Mesothelial cell of epicardium (in vitro differentiated cells): Measurements from ENCODE around the gene MDH1. TPM values are rescaled to one million over a fixed set of nuclear protein-coding genes. Genes with fewer than 3 reads are reported as not detected.

Experiments used
- DNase-seq, 2 experiments: peaks; one replicate each; pipeline ENCODE4 v3.0.0; 2021; ENCODE audit warnings: low spot score in 2 of 2; ENCODE audit not compliant: unreplicated experiment in 2 of 2
- H3K27ac Mint-ChIP-seq: 2 replicates; pipeline ENCODE4 v1.8.0; 2021; ENCODE audit warnings: mixed read lengths
- H3K27me3 Mint-ChIP-seq: 2 replicates; pipeline ENCODE4 v1.8.0; 2021; ENCODE audit warnings: low read depth, mixed read lengths
- H3K36me3 Mint-ChIP-seq: 2 replicates; pipeline ENCODE4 v1.8.0; 2021; ENCODE audit warnings: mixed read lengths
- H3K4me1 Mint-ChIP-seq: 2 replicates; pipeline ENCODE4 v1.8.0; 2021; ENCODE audit warnings: mixed read lengths
- H3K4me3 Mint-ChIP-seq: 2 replicates; pipeline ENCODE4 v1.8.0; 2021; ENCODE audit warnings: mild to moderate bottlenecking, moderate library complexity, mixed read lengths
- H3K9me3 Mint-ChIP-seq: 2 replicates; pipeline ENCODE4 v1.8.0; 2021; ENCODE audit warnings: mixed read lengths
- CTCF ChIP-seq: fragments of 200-600 bp; sonication (generic); IDR thresholded peaks from one replicate; pipeline ENCODE4 v1.5.0; 2021; ENCODE audit warnings: antibody characterized with exemption; ENCODE audit not compliant: unreplicated experiment
- total RNA-seq: library from RNA; stranded (reverse); gene quantifications from 3 replicates; pipeline ENCODE4 v1.2.1, GENCODE V29; 2021

Gene MDH1
- total RNA-seq, 1 donor from 2014 or later: 136 TPM

- DNase-seq: no peak
- H3K9me3 Mint-ChIP-seq: peaks cover 71% of the 10 kb centered on the region
- H3K4me1 Mint-ChIP-seq: no peaks in the 10 kb centered on the region
- H3K4me3 Mint-ChIP-seq: no peak overlapping the region
- no peaks in the 10 kb centered on the region for H3K27me3 Mint-ChIP-seq
- no peak for TF ChIP-seq CTCF
- no peak overlapping the region for H3K27ac Mint-ChIP-seq
- peaks cover 32% of the 10 kb centered on the region for H3K36me3 Mint-ChIP-seq
These were observed 42.7 kb downstream of the MDH1 start for GRCh38 chr2:63631501-63631900.

- no peak for TF ChIP-seq CTCF
- Mint-ChIP-seq H3K9me3 (peaks cover 72% of the 10 kb centered on the region), H3K4me3 (no peak overlapping the region), H3K27me3 (no peaks in the 10 kb centered on the region), H3K4me1 (no peaks in the 10 kb centered on the region), H3K36me3 (peaks cover 33% of the 10 kb centered on the region), H3K27ac (no peak overlapping the region)
- no peak for DNase-seq
These were observed 43.6 kb downstream of the MDH1 start for GRCh38 chr2:63632382-63632781.

- no peak for TF ChIP-seq CTCF
- no peak for DNase-seq
- Mint-ChIP-seq H3K4me3 (no peak overlapping the region), H3K27ac (no peak overlapping the region), H3K9me3 (peaks cover 61% of the 10 kb centered on the region), H3K27me3 (no peaks in the 10 kb centered on the region), H3K36me3 (peaks cover 23% of the 10 kb centered on the region), H3K4me1 (no peaks in the 10 kb centered on the region)
These were observed 50.6 kb downstream of the MDH1 start for GRCh38 chr2:63639344-63639743.

GRCh38 chr2:63642946-63643345, 54.2 kb downstream of the MDH1 start:
- Mint-ChIP-seq H3K27ac (no peak overlapping the region), H3K9me3 (peaks cover 55% of the 10 kb centered on the region), H3K36me3 (peaks cover 9% of the 10 kb centered on the region)

GRCh38 chr2:63643486-63643885, 54.7 kb downstream of the MDH1 start:
- Mint-ChIP-seq H3K4me3 (no peak overlapping the region), H3K4me1 (no peaks in the 10 kb centered on the region), H3K27ac (no peak overlapping the region), H3K27me3 (no peaks in the 10 kb centered on the region), H3K36me3 (peaks cover 9% of the 10 kb centered on the region), H3K9me3 (peaks cover 55% of the 10 kb centered on the region)
- no peak for TF ChIP-seq CTCF
- no peak for DNase-seq

More at GRCh38 chr2:63642946-63643345, 54.2 kb downstream of the MDH1 start:
- Mint-ChIP-seq H3K4me1 (no peaks in the 10 kb centered on the region), H3K27me3 (no peaks in the 10 kb centered on the region), H3K4me3 (no peak overlapping the region)
- DNase-seq: no peak
- TF ChIP-seq CTCF: no peak

GRCh38 chr2:63648632-63649031, 59.9 kb downstream of the MDH1 start:
- no peak overlapping the region for H3K27ac Mint-ChIP-seq
- DNase-seq: no peak
- no peaks in the 10 kb centered on the region for H3K36me3 Mint-ChIP-seq
- TF ChIP-seq CTCF: no peak
- peaks cover 30% of the 10 kb centered on the region for H3K9me3 Mint-ChIP-seq
- no peaks in the 10 kb centered on the region for H3K27me3 Mint-ChIP-seq
- no peaks in the 10 kb centered on the region for H3K4me1 Mint-ChIP-seq
- H3K4me3 Mint-ChIP-seq: no peak overlapping the region
